Skeletal muscle satellite cell (primary cell): ENCODE results near the gene FUBP3.

Experiments used
- H3K27me3 ChIP-seq: 2 replicates; pipeline ENCODE4 v1.7.0; 2013; ENCODE audit warnings: low read length; ENCODE audit not compliant: control insufficient read depth, insufficient read depth
- H3K36me3 ChIP-seq: 2 replicates; pipeline ENCODE4 v1.7.0; 2013; ENCODE audit warnings: mild to moderate bottlenecking, control low read depth, low read length; ENCODE audit not compliant: insufficient read depth
- H3K4me1 ChIP-seq: 2 replicates; pipeline ENCODE4 v1.7.0; 2013; ENCODE audit warnings: low read length; ENCODE audit not compliant: control insufficient read depth, insufficient read depth
- H3K4me2 ChIP-seq: 2 replicates; pipeline ENCODE4 v1.7.0; 2013; ENCODE audit warnings: mild to moderate bottlenecking, low read length
- H3K4me3 ChIP-seq: 2 replicates; pipeline ENCODE4 v1.7.0; 2013; ENCODE audit warnings: low read length
- H3K9ac ChIP-seq: 2 replicates; pipeline ENCODE4 v1.7.0; 2013; ENCODE audit warnings: mild to moderate bottlenecking, low read depth, low read length, moderate library complexity
- H3K9me3 ChIP-seq: replicated peaks from 2 replicates; pipeline ENCODE4 v1.7.0; 2013; ENCODE audit warnings: mild to moderate bottlenecking, control low read depth, low read length

Gene FUBP3

DNA sequence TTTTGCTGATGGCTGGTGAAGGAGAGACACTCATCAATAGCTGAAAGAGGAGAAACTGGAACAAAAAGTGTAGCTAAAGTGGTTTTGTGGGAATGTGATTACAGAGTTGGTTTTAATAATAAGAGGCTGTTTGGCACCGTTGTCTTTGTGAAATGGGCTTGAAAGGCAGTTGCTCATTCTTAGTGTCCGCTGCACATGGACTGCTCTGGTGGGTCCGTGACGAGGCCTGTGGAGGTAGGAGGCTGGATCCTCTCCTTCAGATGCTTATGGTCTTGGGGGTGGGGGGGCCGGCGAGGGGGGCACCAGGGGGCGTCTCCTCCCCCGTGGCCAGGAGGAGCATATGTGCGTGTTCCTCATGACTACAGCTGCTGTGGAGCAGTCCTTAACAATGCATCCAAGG is 29.8 kb downstream of the FUBP3 start:
- Histone ChIP-seq H3K9me3 (no peaks in the 10 kb centered on the region), H3K4me1 (peaks cover 2% of the 10 kb centered on the region), H3K27me3 (no peaks in the 10 kb centered on the region), H3K4me2 (no peak overlapping the region), H3K36me3 (peaks cover 31% of the 10 kb centered on the region), H3K9ac (no peak overlapping the region), H3K4me3 (no peak overlapping the region)

- no peak overlapping the region for H3K9ac ChIP-seq
- H3K27me3 ChIP-seq = no peaks in the 10 kb centered on the region
- peaks cover 43% of the 10 kb centered on the region for H3K36me3 ChIP-seq
Observed at GRCh38 chr9:130610862-130611707, 31.7 kb downstream of the FUBP3 start.

DNA sequence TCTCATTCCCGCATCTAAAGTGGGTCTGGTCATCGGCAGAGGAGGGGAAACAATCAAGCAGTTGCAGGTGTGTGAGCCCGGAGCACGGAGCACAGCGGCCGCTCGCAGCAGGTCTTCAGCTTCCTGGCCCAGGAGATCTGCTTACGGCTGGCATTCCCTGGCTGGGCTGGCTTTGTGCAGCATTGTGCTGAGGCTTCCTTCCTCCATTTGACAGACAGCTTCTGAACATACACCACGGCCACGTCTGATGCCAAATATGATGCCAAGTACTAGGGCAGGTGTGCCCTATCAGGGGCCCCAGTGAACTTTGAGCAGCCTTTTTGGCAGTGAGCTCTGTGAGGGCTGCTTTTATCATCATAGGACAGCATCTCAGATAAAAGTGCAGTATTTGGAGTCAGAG is 37.1 kb downstream of the FUBP3 start:
- H3K36me3 ChIP-seq = peaks cover 93% of the 10 kb centered on the region
- no peaks in the 10 kb centered on the region for H3K27me3 ChIP-seq
- H3K9me3 ChIP-seq = no peaks in the 10 kb centered on the region
- no peaks in the 10 kb centered on the region for H3K4me1 ChIP-seq
- no peak overlapping the region for H3K9ac ChIP-seq
- H3K4me3 ChIP-seq = no peak overlapping the region
- no peak overlapping the region for H3K4me2 ChIP-seq

More at GRCh38 chr9:130610862-130611707, 31.7 kb downstream of the FUBP3 start:
- Histone ChIP-seq H3K4me3 (no peak overlapping the region), H3K4me2 (no peak overlapping the region), H3K9me3 (no peaks in the 10 kb centered on the region), H3K4me1 (peaks cover 2% of the 10 kb centered on the region)

DNA sequence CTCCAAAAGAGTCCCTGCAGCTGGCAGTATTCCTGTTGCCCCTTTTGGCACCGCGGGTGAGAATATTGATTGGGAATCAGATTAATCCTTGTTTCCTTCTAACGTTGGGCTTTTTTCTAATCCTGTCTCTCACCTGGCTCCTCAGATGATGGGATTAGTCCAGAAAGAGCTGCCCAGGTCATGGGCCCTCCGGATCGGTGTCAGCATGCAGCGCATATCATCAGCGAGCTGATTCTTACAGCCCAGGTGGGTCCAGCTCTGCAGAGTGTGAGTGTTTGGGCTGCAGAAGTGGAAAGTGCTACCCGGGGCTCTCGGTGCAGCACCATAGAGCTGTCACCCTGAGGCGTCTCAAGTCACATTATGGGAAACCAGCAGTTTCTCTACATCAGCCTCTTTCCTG is 44.1 kb downstream of the FUBP3 start:
- Histone ChIP-seq H3K4me3 (no peak overlapping the region), H3K4me2 (no peak overlapping the region), H3K27me3 (no peaks in the 10 kb centered on the region), H3K36me3 (peaks cover 76% of the 10 kb centered on the region), H3K9me3 (no peaks in the 10 kb centered on the region), H3K4me1 (no peaks in the 10 kb centered on the region), H3K9ac (no peak overlapping the region)

- Histone ChIP-seq H3K27me3 (no peaks in the 10 kb centered on the region), H3K9ac (no peak overlapping the region), H3K9me3 (no peaks in the 10 kb centered on the region), H3K4me2 (no peak overlapping the region), H3K4me3 (no peak overlapping the region), H3K36me3 (peaks cover 72% of the 10 kb centered on the region), H3K4me1 (no peaks in the 10 kb centered on the region)
Observed at GRCh38 chr9:130624154-130624553, 44.8 kb downstream of the FUBP3 start.

- no peaks in the 10 kb centered on the region for H3K27me3 ChIP-seq
- H3K4me1 ChIP-seq = no peaks in the 10 kb centered on the region
- no peak overlapping the region for H3K9ac ChIP-seq
- H3K4me2 ChIP-seq = no peak overlapping the region
- H3K9me3 ChIP-seq = no peaks in the 10 kb centered on the region
- no peak overlapping the region for H3K4me3 ChIP-seq
- peaks cover 72% of the 10 kb centered on the region for H3K36me3 ChIP-seq
Observed at GRCh38 chr9:130626249-130626996, 47.0 kb downstream of the FUBP3 start.

GRCh38 chr9:130627051-130627450 is 47.7 kb downstream of the FUBP3 start:
- H3K4me2 ChIP-seq = no peak overlapping the region
- H3K36me3 ChIP-seq = peaks cover 78% of the 10 kb centered on the region
- H3K4me3 ChIP-seq = no peak overlapping the region
- no peaks in the 10 kb centered on the region for H3K9me3 ChIP-seq
- H3K27me3 ChIP-seq = no peaks in the 10 kb centered on the region
- no peaks in the 10 kb centered on the region for H3K4me1 ChIP-seq
- H3K9ac ChIP-seq = no peak overlapping the region

- Histone ChIP-seq H3K9me3 (no peaks in the 10 kb centered on the region), H3K4me1 (no peaks in the 10 kb centered on the region), H3K4me2 (no peak overlapping the region), H3K4me3 (no peak overlapping the region), H3K9ac (no peak overlapping the region), H3K27me3 (no peaks in the 10 kb centered on the region), H3K36me3 (peaks cover 83% of the 10 kb centered on the region)
Observed at GRCh38 chr9:130627896-130628792, 48.8 kb downstream of the FUBP3 start.

DNA sequence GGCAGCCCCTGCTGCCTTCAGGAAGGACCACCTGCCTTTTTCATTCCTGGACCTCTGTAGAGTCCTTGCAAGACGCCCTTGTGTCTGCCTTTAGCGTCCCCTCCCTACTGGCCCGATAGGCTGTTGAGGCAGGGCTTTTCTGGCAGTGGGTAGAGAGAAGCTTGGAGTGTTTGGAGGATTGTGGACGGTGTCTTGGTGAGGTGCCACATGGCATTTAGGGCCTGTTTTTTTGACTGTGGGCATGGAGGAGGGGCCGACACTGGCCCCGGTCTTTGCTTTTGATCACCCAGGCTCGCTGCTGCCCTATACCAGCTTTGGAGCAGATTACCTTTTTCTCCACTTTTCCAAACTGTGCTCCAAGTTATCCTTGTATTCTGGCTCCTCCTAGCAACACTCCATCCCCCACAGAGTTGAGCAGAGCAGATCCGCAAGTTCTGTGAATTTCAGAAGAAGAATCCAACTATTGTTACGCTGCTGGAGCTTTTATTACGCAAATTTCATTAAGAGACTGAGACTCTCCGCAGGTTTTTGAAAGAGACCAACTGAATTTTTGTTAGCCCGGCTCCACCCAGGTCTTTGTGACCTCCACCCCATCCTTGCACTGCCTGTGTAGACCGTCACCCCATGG is 50.2 kb downstream of the FUBP3 start:
- Histone ChIP-seq H3K9ac (no peak overlapping the region), H3K4me1 (no peaks in the 10 kb centered on the region), H3K36me3 (peaks cover 83% of the 10 kb centered on the region), H3K27me3 (no peaks in the 10 kb centered on the region), H3K4me2 (no peak overlapping the region), H3K9me3 (no peaks in the 10 kb centered on the region), H3K4me3 (no peak overlapping the region)

- Histone ChIP-seq H3K9me3 (no peaks in the 10 kb centered on the region), H3K4me2 (no peak overlapping the region), H3K4me1 (no peaks in the 10 kb centered on the region), H3K36me3 (peaks cover 88% of the 10 kb centered on the region), H3K27me3 (no peaks in the 10 kb centered on the region), H3K9ac (no peak overlapping the region), H3K4me3 (no peak overlapping the region)
Observed at GRCh38 chr9:130630071-130630450, 50.7 kb downstream of the FUBP3 start.
